Measurements from ENCODE around the gene ZNG1C.
A peak's percentile ranks its signal among the peaks of the same experiment; 100 is the strongest.
"Not testable (repeated sequence)": the region's sequence is repeated elsewhere in the genome, so short reads cannot be mapped to it uniquely, and the experiment has no call there.

ZNG1C gene

GRCh38 chr9:68311208-68311607 is 69.4 kb downstream of the ZNG1C start:
- not testable (repeated sequence) for H3K27me3 ChIP-seq (ENCODE audit: insufficient read depth, poor library complexity, severe bottlenecking); H3K4me3 ChIP-seq (ENCODE audit: severe bottlenecking); H3K27ac ChIP-seq (ENCODE audit: poor library complexity, severe bottlenecking); H3K9me3 ChIP-seq (ENCODE audit: severe bottlenecking); DNase-seq (ENCODE audit: low spot score); H3K4me1 ChIP-seq (ENCODE audit: insufficient read depth, poor library complexity, severe bottlenecking); H3K36me3 ChIP-seq (ENCODE audit: low read depth)
- ATAC-seq (ENCODE audit: low read depth) = peak; percentile 68

DNA sequence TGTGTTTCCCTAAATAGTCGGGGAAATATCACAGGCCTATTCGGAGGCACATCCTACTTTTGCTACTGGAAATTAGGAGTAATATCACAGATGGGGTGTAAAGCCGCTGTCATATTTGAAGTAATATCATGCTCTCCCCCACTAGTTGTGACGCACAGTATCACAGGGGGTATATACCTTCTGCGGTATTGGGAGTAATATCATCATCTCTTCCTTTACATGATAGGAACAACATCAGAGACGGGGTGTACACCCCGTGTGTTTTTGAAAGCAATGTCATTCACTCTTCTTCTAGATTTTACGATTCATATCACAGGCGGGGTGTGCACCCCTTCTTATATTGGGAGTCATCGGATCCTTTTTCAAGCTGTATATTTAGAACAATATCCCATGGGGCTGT is 76.4 kb downstream of the ZNG1C start:
- H3K36me3 ChIP-seq (ENCODE audit: low read depth); H3K27ac ChIP-seq (ENCODE audit: poor library complexity, severe bottlenecking); ATAC-seq (ENCODE audit: low read depth); H3K4me3 ChIP-seq (ENCODE audit: severe bottlenecking); H3K9me3 ChIP-seq (ENCODE audit: severe bottlenecking); H3K27me3 ChIP-seq (ENCODE audit: insufficient read depth, poor library complexity, severe bottlenecking); DNase-seq (ENCODE audit: low spot score); H3K4me1 ChIP-seq (ENCODE audit: insufficient read depth, poor library complexity, severe bottlenecking): not testable (repeated sequence)

- not testable (repeated sequence) for H3K9me3 ChIP-seq (ENCODE audit: severe bottlenecking); H3K27ac ChIP-seq (ENCODE audit: poor library complexity, severe bottlenecking); H3K27me3 ChIP-seq (ENCODE audit: insufficient read depth, poor library complexity, severe bottlenecking); ATAC-seq (ENCODE audit: low read depth); DNase-seq (ENCODE audit: low spot score); H3K4me3 ChIP-seq (ENCODE audit: severe bottlenecking); H3K36me3 ChIP-seq (ENCODE audit: low read depth); H3K4me1 ChIP-seq (ENCODE audit: insufficient read depth, poor library complexity, severe bottlenecking)
These were observed 82.0 kb downstream of the ZNG1C start for GRCh38 chr9:68323749-68324148.

- H3K27ac ChIP-seq (ENCODE audit: poor library complexity, severe bottlenecking); H3K9me3 ChIP-seq (ENCODE audit: severe bottlenecking); H3K27me3 ChIP-seq (ENCODE audit: insufficient read depth, poor library complexity, severe bottlenecking); H3K4me3 ChIP-seq (ENCODE audit: severe bottlenecking); DNase-seq (ENCODE audit: low spot score); H3K36me3 ChIP-seq (ENCODE audit: low read depth); ATAC-seq (ENCODE audit: low read depth); H3K4me1 ChIP-seq (ENCODE audit: insufficient read depth, poor library complexity, severe bottlenecking): not testable (repeated sequence)
These were observed 82.7 kb downstream of the ZNG1C start for GRCh38 chr9:68324518-68324917.

DNA sequence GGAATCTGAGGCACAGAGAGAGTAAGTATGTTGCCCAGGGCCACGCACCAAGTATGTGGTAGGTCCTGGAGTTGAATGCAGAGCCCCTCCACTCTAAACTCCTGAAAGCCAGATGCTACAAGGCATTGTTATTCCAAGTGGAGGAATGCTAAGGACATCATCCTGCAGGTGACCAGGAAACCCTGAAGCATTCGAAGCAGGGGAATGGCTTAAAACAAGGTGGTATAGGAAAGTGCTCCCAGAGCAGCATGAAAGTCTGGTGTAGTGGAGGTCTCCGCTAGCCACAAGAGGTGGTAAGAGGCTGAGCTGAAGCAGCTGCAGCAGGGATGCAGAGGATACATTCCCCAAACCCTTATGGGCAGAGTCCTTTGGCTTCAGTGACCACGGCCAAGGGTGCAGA is 87.3 kb downstream of the ZNG1C start:
- H3K36me3 ChIP-seq (ENCODE audit: low read depth); H3K4me1 ChIP-seq (ENCODE audit: insufficient read depth, poor library complexity, severe bottlenecking); DNase-seq (ENCODE audit: low spot score); H3K27ac ChIP-seq (ENCODE audit: poor library complexity, severe bottlenecking); H3K4me3 ChIP-seq (ENCODE audit: severe bottlenecking); H3K27me3 ChIP-seq (ENCODE audit: insufficient read depth, poor library complexity, severe bottlenecking); ATAC-seq (ENCODE audit: low read depth); H3K9me3 ChIP-seq (ENCODE audit: severe bottlenecking): not testable (repeated sequence)

DNA sequence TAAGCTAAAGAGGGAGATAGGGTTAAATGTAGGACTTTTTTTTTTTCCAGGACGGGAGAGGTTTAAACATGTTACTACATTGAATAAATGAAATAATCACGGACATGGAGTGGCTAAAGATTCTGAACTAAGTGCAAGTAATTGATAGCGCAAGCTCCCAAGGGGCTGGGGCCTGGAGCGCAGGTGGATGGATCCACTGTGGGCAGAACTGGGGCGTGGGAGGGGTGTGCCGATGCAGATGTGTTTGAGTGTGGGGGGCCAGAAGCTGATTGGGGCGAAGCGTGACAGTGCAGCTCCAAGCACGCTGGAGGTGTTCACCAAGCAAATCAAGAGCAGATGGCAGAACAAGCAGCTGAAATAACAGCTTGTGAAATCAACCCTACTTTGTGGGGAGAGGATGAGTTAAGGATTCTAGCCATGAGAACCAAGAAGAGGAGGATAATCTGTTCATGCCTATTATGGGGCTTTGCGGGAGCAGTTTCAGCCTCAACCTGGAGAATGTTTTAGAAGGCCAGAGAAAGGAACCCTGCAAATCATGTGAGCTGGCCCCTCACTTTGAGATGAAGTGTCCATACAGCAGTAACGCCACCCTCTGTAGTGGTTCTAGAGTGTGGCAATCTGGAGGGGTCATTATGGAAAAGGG is 88.9 kb downstream of the ZNG1C start:
- not testable (repeated sequence) for H3K4me3 ChIP-seq (ENCODE audit: severe bottlenecking); H3K4me1 ChIP-seq (ENCODE audit: insufficient read depth, poor library complexity, severe bottlenecking); H3K9me3 ChIP-seq (ENCODE audit: severe bottlenecking); H3K27ac ChIP-seq (ENCODE audit: poor library complexity, severe bottlenecking); H3K36me3 ChIP-seq (ENCODE audit: low read depth); ATAC-seq (ENCODE audit: low read depth); DNase-seq (ENCODE audit: low spot score); H3K27me3 ChIP-seq (ENCODE audit: insufficient read depth, poor library complexity, severe bottlenecking)

GRCh38 chr9:68332122-68332521 is 90.3 kb downstream of the ZNG1C start:
- ATAC-seq (ENCODE audit: low read depth); H3K27ac ChIP-seq (ENCODE audit: poor library complexity, severe bottlenecking); H3K4me1 ChIP-seq (ENCODE audit: insufficient read depth, poor library complexity, severe bottlenecking); H3K9me3 ChIP-seq (ENCODE audit: severe bottlenecking); DNase-seq (ENCODE audit: low spot score); H3K27me3 ChIP-seq (ENCODE audit: insufficient read depth, poor library complexity, severe bottlenecking); H3K4me3 ChIP-seq (ENCODE audit: severe bottlenecking); H3K36me3 ChIP-seq (ENCODE audit: low read depth): not testable (repeated sequence)

- not testable (repeated sequence) for DNase-seq (ENCODE audit: low spot score); H3K27ac ChIP-seq (ENCODE audit: poor library complexity, severe bottlenecking); H3K4me3 ChIP-seq (ENCODE audit: severe bottlenecking); H3K9me3 ChIP-seq (ENCODE audit: severe bottlenecking); H3K27me3 ChIP-seq (ENCODE audit: insufficient read depth, poor library complexity, severe bottlenecking); H3K4me1 ChIP-seq (ENCODE audit: insufficient read depth, poor library complexity, severe bottlenecking); H3K36me3 ChIP-seq (ENCODE audit: low read depth); ATAC-seq (ENCODE audit: low read depth)
These were observed 94.2 kb downstream of the ZNG1C start for GRCh38 chr9:68335935-68336334.

GRCh38 chr9:68336639-68337339 is 95.0 kb downstream of the ZNG1C start:
- 0 out of 3 replicates have a peak, but pooled peaks have one; percentile 51 for ATAC-seq (ENCODE audit: low read depth)

GRCh38 chr9:68338000-68338399 is 96.2 kb downstream of the ZNG1C start:
- not testable (repeated sequence) for DNase-seq (ENCODE audit: low spot score); H3K27ac ChIP-seq (ENCODE audit: poor library complexity, severe bottlenecking); H3K4me1 ChIP-seq (ENCODE audit: insufficient read depth, poor library complexity, severe bottlenecking); H3K4me3 ChIP-seq (ENCODE audit: severe bottlenecking); H3K27me3 ChIP-seq (ENCODE audit: insufficient read depth, poor library complexity, severe bottlenecking); H3K9me3 ChIP-seq (ENCODE audit: severe bottlenecking); H3K36me3 ChIP-seq (ENCODE audit: low read depth); ATAC-seq (ENCODE audit: low read depth)

More at GRCh38 chr9:68336639-68337339, 95.0 kb downstream of the ZNG1C start:
- H3K4me3 ChIP-seq (ENCODE audit: severe bottlenecking); H3K27me3 ChIP-seq (ENCODE audit: insufficient read depth, poor library complexity, severe bottlenecking); H3K27ac ChIP-seq (ENCODE audit: poor library complexity, severe bottlenecking); DNase-seq (ENCODE audit: low spot score); H3K9me3 ChIP-seq (ENCODE audit: severe bottlenecking); H3K36me3 ChIP-seq (ENCODE audit: low read depth); H3K4me1 ChIP-seq (ENCODE audit: insufficient read depth, poor library complexity, severe bottlenecking): not testable (repeated sequence)

All from RWPE2 (cell line).